ENCODE data around the gene NCR3LG1.

NCR3LG1 gene

DNA sequence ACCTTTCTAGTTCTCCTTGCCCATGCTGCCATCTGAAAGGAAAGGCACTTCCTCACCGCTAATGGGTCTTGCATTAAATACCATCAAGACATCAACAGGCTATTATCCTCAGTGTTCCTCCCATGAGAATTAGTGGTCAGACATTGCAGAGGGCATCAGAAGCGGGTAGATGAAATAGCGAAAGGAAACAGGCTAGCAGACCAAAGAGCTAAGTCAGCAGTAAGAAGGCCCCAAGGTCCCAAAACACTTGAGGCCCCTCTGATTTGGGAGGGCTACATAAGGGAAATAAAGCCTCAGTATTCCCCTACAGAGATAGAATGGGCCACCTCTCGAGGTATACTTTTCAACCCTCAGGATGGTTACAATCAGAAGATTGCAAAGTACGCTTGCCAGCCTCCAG, 23.9 kb downstream of the NCR3LG1 start:
- no peak overlapping the region for H3K27ac ChIP-seq

DNA sequence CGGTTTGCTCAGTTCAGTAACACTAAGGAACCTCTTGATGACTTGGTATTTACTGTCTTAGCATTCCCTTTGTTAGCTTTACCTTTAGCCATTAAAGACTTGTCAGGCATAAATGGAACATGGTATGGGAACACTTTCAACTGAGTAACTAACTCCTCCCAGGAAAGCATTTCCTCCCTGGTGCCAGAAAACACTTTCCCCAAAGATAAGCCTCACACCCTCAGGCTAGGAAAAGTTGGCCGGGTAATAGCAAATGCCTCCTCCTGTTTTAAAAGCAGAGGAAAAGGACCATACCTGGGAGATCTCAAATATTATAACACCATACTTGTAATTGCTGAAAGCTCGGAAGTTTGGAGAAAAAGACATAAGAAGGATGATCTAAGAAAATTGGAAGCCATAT, 24.9 kb downstream of the NCR3LG1 start:
- no peak overlapping the region for H3K27ac ChIP-seq
- TF ChIP-seq ZFX (IDR thresholded peaks at IDR 0.05): no peak

More for the DNA sequence above, 23.9 kb downstream of the NCR3LG1 start:
- TF ChIP-seq ZFX (IDR thresholded peaks at IDR 0.05) (no peak), CTCF (conservative IDR thresholded peaks at IDR 0.05) (no peak)

DNA sequence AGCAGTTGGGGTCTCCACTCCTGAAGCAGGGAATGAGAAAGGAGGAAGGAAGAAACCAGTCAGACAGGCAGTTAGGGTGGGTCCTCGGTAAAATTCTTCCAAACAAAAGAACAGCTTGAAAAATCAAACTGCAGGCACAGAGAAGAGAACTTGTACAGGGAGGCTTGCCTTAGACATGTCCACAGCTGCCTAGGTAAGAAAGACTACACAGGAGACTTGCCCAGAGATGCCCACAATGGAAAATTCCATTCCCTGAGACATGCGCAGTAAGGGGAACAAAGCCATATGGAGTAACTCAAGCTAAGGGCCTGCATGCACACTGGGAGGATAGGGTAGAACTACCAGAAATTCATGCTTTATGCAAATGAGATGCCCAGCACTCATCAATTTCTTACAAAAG, 27.1 kb downstream of the NCR3LG1 start:
- TF ChIP-seq ZFX (IDR thresholded peaks at IDR 0.05) (no peak), CTCF (conservative IDR thresholded peaks at IDR 0.05) (no peak)
- H3K27ac ChIP-seq: no peak overlapping the region

DNA sequence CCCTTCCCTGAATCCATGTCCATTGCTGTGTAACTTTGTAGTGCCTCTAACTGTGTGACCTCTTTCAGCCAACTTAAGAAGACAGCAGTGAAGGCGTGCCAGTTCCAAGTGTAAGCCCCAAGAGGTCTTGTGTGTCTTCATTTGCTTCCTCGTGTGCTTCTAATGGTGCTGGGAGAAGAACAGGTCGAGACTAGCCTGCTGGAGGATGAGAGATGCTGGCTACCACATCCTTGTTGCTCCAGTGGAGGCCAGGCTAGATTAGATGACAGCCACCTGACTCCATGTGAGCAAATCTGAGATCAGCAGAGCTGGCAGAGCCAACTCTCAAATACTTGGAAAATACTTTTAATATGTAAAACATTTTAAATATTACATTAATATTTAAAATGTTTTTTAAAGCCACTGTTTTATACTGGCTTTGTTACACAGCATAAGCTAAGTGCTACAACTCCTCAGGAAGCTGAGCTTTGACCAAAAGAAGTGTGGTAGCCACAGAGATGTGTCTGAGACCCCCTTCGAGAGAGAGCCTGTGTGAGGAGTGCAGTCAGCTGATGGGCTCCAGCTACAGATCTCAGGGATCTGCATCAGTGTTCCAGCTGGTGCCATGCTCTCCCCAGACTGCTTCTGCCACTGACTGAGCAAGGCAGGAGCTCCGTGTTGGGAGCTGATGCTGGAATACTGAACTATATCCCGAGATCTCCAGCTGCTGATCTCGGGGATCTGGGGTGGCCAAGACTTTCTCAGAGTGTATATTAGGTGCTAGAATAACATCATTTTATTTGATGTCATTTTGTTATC, 28.0 kb downstream of the NCR3LG1 start:
- TF ChIP-seq CTCF (conservative IDR thresholded peaks at IDR 0.05) (no peak), ZFX (IDR thresholded peaks at IDR 0.05) (no peak)
- no peak overlapping the region for H3K27ac ChIP-seq

DNA sequence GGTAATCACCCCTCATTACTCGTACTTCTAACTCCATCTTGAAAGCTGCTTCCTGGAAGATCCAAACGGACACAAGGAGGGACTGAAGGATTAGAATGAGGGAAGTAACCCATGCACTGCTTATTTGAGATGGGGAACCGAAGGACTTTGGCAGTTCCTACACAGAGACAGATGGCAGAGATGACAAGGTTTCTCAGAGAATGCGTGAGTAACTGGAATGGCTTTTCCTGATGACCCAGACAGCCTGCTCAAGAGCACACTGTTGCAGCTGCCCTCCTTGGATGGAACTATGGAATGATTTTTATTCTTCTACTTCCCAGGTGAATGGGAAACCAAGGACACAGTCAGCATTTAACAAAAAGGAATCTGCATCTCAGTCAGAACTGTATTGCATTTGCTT, 29.6 kb downstream of the NCR3LG1 start:
- no peak overlapping the region for H3K27ac ChIP-seq
- TF ChIP-seq ZFX (IDR thresholded peaks at IDR 0.05) (no peak), CTCF (conservative IDR thresholded peaks at IDR 0.05) (no peak)

GRCh38 chr11:17382046-17382728, 30.6 kb downstream of the NCR3LG1 start:
- H3K27ac ChIP-seq: no peak overlapping the region
- TF ChIP-seq CTCF (conservative IDR thresholded peaks at IDR 0.05) (no peak), ZFX (IDR thresholded peaks at IDR 0.05) (no peak)

- TF ChIP-seq ZFX (IDR thresholded peaks at IDR 0.05) (no peak), CTCF (conservative IDR thresholded peaks at IDR 0.05) (no peak)
- H3K27ac ChIP-seq: no peak overlapping the region
Measured at GRCh38 chr11:17383461-17383860, 31.9 kb downstream of the NCR3LG1 start.

All from C4-2B (cell line).